T-helper 9 cell (primary cell): Measurements from ENCODE around the gene ZNF804A.

Experiments used
- DNase-seq: peaks from one replicate; pipeline ENCODE4 v3.0.0-alpha.2; 2020
- total RNA-seq, 2 donors: gene quantifications; one replicate each; lab custom pipeline; 2026; lab: John Stamatoyannopoulos, UW

The ZNF804A gene
- total RNA-seq, result 0 reads per million in 2 donors

DNA sequence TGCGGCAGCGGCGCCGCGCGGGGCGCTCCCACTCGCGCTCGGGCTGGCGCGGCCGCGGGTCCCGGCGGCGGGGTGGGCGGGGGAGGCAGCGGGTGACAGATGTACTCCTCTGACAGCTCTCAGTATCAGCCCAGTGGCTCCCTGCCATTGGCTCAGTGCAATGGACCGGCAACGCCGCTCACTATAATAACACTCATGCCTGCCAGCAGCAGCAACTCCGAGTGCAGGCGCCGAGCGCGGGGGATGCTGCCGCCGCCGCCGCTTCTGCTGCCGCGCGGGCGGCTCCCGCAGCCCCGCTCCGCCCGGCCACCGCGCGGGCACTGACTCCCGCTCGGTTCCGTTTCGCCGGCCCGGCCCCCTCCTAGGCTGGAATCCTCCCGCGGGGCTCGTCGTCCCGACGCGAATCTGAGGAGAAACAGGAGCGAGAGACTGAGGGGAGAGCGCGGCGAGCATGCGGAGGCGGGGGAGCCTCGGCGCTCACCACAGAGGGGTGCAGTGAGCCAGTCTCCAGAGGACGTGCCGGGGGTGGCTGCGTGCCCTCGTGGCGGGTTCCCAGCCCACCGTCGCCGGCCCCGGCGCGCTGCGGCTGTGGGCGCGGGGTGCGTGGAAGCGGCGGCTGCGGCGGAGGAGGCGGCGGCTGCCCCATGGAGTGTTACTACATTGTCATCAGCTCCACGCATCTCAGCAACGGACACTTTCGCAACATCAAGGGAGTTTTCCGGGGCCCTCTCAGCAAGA is at the start of gene ZNF804A:
Gene ZNF804A, plus strand, starts transcription at position 214 of the 738 bp plus-strand sequence. Its CDS starts 431 bp downstream, at position 645.
- no peak for DNase-seq

DNA sequence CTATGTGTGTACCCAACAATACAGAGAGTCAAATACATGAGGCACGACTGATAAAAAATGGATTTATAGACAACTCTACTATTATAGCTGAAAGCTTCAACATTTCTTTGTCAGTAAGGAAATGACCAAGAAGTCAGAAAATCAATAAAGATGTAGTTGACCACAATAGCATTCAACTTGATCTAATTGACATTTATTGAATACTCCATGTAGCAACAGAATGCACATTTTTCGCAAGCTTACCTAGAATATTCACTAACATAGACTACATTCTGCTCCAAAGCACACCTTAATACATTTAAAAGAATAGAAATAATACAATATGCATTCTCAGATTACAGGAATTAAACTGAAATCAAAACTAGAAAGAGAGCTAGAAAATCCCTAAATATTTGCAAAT is 49.2 kb upstream of the ZNF804A start:
- DNase-seq, result no peak

- DNase-seq, result no peak
Measured at GRCh38 chr2:184551626-184552025, 46.7 kb upstream of the ZNF804A start.

DNA sequence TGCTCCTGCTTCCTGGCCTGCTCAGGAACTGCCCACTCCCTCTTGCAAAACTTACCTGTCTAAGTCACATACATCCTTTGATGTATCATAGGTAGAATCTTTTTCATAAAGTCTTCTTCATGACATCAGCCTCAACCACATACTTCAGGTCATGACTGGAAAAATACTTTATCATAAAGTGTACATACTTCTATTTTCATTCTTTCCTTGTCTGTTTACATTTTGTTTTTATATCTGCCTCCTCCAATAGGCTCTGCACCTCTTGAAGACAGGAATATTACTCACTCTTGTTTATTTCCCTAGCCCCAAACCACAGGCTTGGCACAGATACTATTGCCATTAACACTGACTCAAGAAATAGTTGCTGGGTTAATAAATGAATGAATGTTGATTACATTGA is 43.6 kb upstream of the ZNF804A start:
- DNase-seq, result no peak

GRCh38 chr2:184555352-184555751 is 43.0 kb upstream of the ZNF804A start:
- DNase-seq, result no peak

DNA sequence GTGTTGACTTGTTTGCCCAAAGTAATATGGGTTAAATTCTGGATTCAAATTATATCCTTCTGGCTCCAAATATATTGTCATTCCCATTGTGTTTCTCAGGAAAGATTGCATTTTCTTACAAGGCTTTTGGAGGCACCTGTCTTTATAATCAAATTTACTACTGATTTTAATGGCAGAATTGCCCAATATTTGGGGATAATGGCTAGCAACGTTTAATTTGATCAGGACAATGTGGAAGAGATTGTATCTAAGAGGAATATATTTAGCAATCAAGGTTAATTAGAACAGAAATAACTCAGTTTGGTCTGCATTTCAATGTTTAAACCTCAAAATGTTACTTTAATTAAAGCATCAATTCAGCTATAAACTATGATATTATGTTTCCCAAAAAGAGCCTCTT is 41.7 kb upstream of the ZNF804A start:
- DNase-seq, result no peak

DNA sequence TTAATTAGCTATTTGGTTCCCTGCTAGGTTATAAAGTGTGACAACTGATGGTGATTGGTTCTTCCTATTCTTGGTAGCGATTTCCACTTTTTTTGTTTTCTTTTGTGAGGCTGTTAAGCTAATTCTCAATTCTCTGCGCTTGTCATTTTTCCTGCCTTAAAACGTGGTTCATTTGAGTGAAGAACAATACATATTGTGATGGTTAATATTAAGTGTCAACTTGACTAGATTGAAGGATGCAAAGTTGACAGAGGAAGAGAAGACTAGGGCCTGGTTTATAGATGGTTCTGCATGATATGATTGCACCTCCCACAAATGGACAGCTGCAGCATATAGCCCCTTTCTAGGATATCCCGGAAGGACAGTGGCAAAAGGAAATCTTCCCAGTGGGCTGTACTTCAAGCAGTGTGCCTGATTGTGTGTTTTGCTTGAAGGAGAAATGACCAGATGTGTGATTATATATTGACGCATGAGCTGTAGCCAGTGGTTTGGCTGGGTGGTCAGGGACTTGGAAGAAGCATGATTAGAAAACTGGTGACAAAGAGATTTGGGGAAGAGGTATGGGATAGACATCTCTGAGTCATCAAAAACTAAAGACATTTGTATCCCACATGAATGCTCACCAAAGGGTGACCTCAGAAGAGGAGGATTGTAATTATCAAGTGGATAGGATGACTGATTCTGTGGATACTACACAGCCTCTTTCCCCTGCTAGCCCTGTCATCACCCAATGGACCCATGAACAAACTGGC is 39.4 kb upstream of the ZNF804A start:
- no peak for DNase-seq

DNA sequence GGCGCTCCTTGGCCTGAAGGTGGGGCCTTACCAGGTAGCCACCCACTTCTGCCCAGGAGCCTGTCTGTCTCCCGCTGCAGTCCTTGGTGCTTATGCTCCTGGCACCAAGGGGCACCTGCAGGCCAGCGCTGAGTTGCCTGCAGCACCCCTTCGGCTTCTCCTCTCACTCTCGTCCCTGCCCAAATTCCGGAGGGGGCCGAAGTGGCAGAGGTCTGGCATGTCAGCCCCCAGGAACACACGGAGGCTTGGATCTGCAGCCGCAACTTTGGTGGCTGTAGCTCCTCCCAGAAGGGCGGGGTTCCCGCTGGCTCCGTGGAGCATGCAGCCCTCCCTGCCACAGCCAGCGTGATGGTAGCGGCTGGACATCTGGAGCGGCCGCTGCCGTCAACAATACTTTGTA is 37.7 kb upstream of the ZNF804A start:
- no peak for DNase-seq

DNA sequence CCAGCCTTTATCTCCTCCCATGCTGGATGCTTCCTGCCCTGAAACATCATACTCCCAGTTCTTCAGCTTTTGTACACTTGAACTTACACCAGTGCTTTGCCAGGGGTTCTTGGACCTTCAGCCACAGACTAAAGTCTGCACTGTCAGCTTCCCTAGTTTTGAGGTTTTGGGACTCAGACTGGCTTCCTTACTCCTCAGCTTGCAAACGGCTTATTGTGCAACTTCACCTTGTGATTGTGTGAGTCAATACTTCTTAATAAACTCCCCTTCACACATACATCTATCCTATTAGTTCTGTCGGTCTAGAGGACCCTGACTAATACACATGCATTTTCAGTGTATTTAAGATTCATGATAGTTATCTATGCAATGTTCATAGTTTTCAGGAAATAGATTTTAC is 35.8 kb upstream of the ZNF804A start:
- DNase-seq, result no peak

DNA sequence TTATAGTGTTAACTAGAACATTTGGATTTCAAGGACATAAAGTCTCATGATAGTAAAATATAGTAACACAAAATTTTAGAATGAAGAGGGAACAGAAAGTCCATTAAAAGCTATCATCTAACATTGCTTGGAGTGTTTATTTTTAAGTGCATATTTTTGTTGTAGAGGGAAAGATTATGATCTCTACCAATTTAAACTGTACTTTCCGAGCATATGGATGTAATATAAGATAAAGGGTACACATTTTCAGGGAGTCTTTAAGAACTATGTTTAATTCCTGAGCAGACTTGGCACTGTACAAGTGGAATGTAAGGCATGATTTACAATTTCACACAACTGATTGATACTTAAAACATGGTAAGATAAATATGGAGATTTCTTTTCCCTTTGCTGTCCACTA is 34.2 kb upstream of the ZNF804A start:
- DNase-seq, result no peak

DNA sequence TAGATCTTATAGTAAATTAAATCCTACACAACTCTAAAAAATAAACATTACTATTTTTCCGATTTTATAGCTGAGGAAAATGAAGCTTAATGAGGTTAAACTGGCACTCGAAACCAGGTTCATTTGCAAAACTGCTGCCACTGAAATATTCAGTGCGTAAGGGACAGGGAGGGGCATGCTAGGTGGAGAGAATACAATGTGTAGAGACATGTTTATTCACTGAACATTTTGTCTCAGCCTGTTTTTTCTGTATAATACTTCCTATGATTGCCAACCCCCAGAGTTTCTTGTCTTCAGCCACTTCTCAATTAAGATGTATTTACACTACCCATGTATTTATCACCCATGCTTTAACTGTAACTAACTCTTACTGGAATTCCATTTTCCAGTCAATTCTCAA is 31.6 kb upstream of the ZNF804A start:
- DNase-seq, result no peak

- DNase-seq, result no peak
Measured at GRCh38 chr2:184577056-184577455, 21.3 kb upstream of the ZNF804A start.

- no peak for DNase-seq
Measured at GRCh38 chr2:184577743-184578142, 20.6 kb upstream of the ZNF804A start.

DNA sequence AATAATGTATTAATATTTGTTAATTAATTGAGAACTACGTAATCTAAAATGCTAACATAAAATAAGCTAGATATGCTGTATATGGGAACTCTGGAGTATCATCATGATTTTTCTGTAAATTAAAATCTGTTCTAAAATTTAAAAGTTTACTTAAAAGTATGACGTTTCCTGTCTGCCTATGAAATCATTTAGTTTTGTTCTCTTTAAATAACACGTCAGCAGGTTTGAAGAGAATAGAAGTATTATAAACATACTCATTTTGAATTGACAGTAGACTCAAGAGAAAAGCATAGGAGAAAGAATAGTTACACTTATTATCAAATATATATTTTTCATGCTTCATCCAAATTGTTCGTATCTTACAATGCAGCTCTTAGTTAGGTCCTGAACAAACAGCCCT is 19.1 kb upstream of the ZNF804A start:
- no peak for DNase-seq

DNA sequence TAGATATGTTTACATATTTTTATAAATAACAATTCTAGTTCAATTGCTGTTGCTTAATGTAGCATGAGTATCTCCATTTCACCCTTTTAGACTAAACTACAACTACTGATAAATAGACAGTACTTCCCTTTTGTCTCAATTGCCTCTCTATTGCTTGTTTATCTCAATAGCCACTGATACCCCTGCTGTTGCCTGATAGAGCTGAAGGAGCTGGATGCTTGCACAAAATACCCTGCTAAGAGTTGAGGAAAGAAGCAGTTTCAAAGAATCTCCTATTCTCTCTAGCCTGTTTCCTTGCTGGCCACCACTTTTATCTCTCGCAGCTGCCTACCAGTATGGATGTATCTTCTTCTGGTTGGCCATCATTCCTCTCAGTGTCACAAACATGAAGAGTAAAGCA is 16.9 kb upstream of the ZNF804A start:
- DNase-seq, result no peak

DNA sequence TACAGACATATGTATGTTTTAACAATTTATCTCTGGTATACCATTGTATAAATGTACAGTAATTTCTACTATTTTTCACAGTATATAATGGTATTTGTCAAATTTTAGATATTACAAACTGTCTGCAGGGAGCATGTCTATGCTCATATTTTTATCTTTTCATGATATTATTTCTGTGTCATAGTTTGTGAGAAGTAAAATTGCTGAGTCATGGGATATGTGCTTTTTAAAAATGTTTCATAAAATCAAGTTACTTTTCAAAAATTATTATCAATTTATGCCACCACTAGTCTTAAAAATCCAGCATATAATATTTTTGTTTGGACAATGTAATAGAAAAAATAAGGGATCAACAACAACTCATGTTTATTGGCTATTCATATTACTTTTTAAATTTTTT is 9.1 kb upstream of the ZNF804A start:
- no peak for DNase-seq

GRCh38 chr2:184596819-184597411 is 1.4 kb upstream of the ZNF804A start:
- DNase-seq, result no peak

GRCh38 chr2:184597571-184597991 is 748 bp upstream of the ZNF804A start:
- DNase-seq, result no peak

DNA sequence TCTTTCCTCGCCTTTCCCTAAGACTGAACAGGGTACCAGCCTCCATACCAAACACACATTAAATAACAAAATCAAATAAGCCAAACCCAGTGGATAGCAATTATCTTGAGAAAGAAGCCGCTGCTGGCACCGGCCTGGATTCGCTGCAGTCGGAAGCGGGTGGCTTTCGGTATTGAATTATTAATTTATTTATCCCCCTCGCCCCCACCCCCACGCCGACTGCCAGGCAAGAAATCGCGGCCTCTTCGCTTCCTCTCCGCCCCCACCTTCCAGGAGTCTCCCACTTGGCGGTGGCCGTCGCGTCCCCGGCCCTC is 370 bp upstream of the ZNF804A start:
- DNase-seq, result no peak

- no peak for DNase-seq
Measured at GRCh38 chr2:184599054-184599871, 934 bp downstream of the ZNF804A start.

DNA sequence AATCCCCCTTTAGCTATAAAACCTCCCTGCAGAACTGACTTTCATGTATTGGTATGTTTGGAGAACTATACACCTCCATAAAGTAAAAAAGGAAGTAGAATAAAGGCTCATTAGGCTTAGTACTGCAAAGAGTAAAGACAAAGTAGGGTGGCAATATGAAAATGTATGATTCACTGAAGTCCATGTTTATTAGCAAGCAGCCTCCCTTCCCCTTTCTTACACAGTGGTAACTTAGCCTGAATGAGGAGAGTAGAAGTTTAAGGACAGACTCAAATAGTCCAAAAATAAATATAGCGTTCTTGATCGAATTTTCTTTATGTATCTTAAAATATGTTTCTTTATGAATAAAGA is 1.5 kb downstream of the ZNF804A start:
- no peak for DNase-seq

DNA sequence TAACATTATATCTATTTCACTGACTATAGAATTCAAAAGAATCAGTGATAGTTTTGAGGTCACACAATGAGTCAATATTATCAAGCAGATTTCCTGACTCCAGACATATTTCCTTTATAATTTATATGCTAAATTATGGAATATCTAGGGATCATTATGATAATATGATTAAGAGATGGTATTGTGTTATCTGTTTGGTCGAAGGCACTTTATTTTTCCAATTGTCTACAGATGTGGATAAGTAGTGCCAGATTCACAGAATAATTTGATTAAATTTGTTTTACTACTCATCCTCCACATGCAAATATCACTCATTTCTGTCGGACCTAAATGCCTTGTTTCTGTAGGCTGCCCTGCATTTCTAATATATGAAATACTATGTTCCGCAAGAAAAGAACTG is 4.4 kb downstream of the ZNF804A start:
- no peak for DNase-seq

- no peak for DNase-seq
Measured at GRCh38 chr2:184610891-184611290, 12.6 kb downstream of the ZNF804A start.
